DLD1 (cell line): Measurements from ENCODE around the gene DNAH17.

Source experiments
- in situ Hi-C: cut with HindIII; loops from 2 replicates; pipeline ENCODE4 v1.10.0; 2017; ENCODE audit warnings: low sequenced_read_pairs

Gene DNAH17

DNA sequence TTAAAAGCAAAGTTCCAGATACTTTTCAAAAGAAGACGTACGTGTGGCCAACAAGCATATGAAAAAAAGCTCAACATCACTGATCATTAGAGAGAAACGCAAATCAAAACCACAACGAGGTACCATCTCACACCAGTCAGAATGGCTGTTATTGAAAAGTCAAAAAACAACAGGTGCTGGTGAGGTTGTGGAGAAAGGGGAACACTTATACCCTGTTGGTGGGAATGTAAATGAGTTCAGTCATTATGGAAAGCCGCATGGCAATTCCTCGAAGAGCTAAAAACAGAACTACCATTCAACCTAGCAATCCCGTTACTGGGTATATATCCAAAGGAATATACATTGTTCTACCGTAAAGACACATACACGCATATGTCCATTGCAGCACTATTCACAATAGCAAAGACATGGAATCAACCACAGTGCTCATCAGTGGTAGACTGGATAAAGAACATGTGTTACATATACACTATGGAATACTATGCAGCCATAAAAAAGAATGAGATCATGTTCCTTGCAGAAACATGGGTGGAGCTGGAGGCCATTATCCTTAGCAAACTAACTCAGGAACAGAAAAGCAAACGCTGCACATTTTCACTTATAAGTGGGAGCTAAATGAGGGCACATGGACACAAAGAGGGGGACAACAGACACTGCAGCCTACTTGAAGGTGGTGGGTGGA lies 31.1 kb upstream of the DNAH17 start:
- in situ Hi-C loops = loop anchor here (10.0 kb wide), 1 partner anchor 123 kb away; no protein-coding TSS in a partner anchor

GRCh38 chr17:78607038-78607437 lies 29.8 kb upstream of the DNAH17 start:
- in situ Hi-C loops = loop anchor here (10.0 kb wide), 1 partner anchor 122 kb away; no protein-coding TSS in a partner anchor

DNA sequence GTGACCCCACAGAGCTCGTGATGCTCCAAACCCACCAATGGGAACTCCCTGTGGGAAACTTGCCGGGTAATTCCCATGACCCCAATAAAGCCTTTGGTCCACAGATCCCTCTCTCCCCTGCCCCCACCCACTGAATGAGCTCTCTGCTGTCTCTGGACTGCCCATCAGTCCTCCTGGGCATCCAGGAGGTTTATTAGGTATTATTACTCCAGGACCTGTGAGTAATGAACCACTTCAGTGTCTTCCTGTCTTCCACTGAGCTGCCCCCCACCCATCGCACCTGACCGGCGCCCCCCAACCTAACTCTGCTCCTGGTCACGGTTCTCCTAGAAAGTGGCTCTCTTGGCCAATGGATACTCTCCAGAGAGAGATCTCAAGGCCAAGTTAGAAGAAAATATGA lies 28.7 kb upstream of the DNAH17 start:
- in situ Hi-C loops = loop anchor here (10.0 kb wide), 1 partner anchor 121 kb away; no protein-coding TSS in a partner anchor

- in situ Hi-C loops = loop anchor here (10.0 kb wide), 1 partner anchor 121 kb away; no protein-coding TSS in a partner anchor
These were observed 28.2 kb upstream of the DNAH17 start for GRCh38 chr17:78605429-78605828.

DNA sequence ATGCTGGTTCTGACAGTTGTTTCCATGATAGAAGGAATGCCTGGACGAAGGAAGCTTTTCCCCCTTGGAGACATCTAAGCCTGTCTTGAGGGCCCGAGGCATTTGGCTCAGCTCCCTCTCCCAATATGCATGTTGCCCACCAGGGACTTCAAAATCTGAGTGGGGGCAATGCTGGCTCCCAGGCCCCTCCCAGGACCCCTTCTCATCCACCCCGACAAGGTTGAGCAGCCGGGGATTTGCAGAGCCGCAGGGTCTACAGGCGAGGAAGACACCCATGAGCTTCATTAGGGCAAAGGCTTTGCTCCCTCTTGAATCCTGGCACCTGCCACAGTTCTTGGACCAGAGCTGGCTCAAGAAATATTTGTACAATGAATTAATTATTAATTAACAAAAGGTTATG lies 25.1 kb upstream of the DNAH17 start:
- in situ Hi-C loops = loop anchor here (5.0 to 10.0 kb wide), 2 partner anchors 105 to 117 kb away; no protein-coding TSS in a partner anchor

- in situ Hi-C loops = loop anchor here (5.0 to 10.0 kb wide), 2 partner anchors 106 to 117 kb away; no protein-coding TSS in a partner anchor
These were observed 24.5 kb upstream of the DNAH17 start for GRCh38 chr17:78601577-78602190.

- in situ Hi-C loops = loop anchor here (5.0 to 10.0 kb wide), 2 partner anchors 107 to 115 kb away; no protein-coding TSS in a partner anchor
These were observed 23.1 kb upstream of the DNAH17 start for GRCh38 chr17:78600181-78600721.

DNA sequence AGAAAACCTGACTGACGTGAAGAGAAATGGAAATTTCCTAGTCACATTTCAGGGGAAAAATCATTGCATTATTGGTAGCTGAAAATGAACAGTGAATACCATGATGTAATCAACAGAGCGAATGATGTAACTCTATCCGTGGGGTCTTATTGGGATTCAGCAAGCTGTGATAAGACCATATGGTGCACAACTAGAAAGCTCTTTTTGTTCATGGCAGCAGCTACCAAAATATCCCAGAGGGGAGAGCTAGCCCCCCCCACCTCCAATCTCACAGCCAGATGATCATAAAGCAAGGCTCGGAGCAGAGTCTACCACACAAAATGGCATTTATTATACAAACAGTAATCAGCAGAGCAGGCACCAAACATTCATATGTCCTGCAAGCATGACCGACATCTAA lies 22.2 kb upstream of the DNAH17 start:
- in situ Hi-C loops = no loop called here

GRCh38 chr17:78598013-78598471 lies 20.8 kb upstream of the DNAH17 start:
- in situ Hi-C loops = no loop called here

DNA sequence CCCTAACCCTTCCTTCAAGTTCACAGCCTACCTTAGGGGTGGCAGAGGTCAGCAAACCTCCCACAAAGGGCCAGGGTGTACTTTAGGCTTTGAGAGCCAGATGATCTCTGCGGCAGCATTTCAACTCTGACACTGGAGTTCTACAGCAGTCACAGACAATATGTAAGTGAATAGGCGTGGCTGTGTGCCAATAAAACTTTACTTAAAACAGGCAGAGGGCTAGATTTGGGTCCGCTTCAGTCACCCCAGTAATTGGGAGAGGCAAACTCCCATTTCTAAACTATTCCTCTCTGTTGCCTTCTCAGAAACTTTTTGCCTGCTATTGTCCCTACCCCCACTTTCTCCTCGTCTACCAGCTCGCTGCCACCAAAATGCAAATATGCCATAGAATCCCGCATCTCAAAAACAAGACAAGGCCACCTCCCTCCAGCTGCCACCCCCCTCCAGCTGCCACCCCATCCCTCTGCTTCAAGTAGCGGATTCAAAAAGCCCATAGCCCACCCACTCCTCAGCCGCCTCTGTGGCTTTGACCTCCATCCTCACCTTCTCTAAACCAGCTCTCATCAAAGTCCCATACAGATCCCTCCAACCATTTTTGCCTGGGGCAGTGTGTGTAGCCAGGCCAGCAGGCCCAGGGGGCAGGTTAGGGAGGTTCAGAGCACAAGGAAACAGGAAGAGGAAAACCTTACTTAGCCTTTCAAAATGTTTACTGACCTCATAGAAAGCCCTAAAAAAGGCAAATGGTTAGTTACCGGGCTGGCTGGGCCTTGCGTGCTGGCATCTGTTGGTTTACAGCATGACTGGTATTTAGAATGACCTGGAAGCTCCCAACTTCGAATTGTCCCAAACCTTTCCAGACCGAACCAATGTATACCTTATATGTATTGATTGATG lies 19.9 kb upstream of the DNAH17 start:
- in situ Hi-C loops = no loop called here

GRCh38 chr17:78595135-78595810 lies 18.1 kb upstream of the DNAH17 start:
- in situ Hi-C loops = no loop called here

GRCh38 chr17:78592991-78593329 lies 15.8 kb upstream of the DNAH17 start:
- in situ Hi-C loops = no loop called here

- in situ Hi-C loops = no loop called here
These were observed 14.1 kb upstream of the DNAH17 start for GRCh38 chr17:78591263-78591671.

- in situ Hi-C loops = no loop called here
These were observed 12.7 kb upstream of the DNAH17 start for GRCh38 chr17:78589885-78590284.

- in situ Hi-C loops = no loop called here
These were observed 12.0 kb upstream of the DNAH17 start for GRCh38 chr17:78589031-78589675.

GRCh38 chr17:78588258-78589030 lies 11.2 kb upstream of the DNAH17 start:
- in situ Hi-C loops = no loop called here

DNA sequence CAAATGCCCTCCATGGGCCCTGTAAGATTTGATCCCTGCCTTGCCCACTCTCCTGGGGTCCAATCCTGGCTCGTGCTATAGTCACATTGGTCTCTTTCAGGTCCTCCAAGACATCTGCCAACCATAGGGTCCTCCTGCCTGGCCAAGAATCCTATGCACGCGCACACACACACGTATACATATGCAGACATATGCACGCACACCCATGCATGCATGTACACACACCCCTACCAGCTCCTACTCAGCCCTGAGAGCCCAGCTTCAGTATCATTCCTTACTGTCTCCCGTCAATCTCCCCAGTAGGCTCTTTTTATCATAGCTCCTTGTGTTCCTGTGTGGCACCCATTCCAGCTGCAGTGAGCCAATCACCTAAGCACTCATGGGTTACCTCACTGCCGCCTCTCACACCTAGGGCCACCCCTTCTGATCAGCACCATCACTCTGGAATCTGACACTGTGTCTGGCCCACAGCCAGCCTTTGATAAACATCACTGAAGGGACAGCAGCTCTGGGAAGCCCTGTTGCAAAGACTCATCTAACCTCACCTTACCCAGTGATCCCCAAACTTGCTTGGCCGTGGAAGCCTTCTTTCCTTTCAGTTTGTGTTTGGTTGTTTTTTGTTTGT lies 7.9 kb upstream of the DNAH17 start:
- in situ Hi-C loops = no loop called here

- in situ Hi-C loops = loop anchor here (5.0 kb wide), 1 partner anchor 49 kb away; no protein-coding TSS in a partner anchor
These were observed 5.9 kb upstream of the DNAH17 start for GRCh38 chr17:78583091-78583490.
